Measurements from ENCODE around the gene HNRNPL. TPM values are rescaled to one million over a fixed set of nuclear protein-coding genes. Genes with fewer than 3 reads are reported as not detected.
"Not testable (repeated sequence)": the region's sequence is repeated elsewhere in the genome, so short reads cannot be mapped to it uniquely, and the experiment has no call there.

Gene HNRNPL
- total and polyA plus RNA-seq, 2 donors, result 184 to 193 TPM

DNA sequence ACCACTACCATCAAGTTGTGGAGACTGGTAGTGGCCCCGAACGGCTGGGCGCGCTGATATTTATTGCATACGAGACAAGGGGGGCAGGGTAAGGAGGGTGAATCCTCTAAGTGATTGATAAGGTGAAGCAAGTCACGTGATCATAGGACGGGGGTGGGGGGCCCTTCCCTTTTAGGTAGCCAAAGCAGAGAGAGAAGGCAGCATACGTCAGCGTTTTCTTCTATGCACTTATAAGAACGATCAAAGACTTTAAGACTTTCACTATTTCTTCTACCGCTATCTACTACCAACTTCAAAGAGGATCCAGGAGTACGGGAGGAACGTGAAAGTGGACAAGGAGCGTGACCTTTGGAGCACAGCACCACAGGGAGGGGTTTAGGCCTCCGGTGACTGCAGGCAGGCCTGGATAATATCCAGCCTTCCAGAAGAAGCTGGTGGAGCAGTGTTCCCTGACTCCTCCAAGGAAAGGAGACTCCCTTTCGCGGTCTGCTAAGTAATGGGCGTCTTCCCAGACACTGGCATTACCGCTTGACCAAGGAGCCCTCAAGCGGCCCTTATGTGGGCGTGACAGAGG is 9.9 kb upstream of the HNRNPL start:
- H3K4me1 ChIP-seq (ENCODE audit: insufficient read depth); H3K36me3 ChIP-seq (ENCODE audit: insufficient read depth); DNase-seq (ENCODE audit: extremely low spot score); H3K4me3 ChIP-seq (ENCODE audit: low read depth, low read length); H3K27ac ChIP-seq (ENCODE audit: low read depth): not testable (repeated sequence)
- 57% methylated on average over 21 of the region's 21 CpGs for WGBS

DNA sequence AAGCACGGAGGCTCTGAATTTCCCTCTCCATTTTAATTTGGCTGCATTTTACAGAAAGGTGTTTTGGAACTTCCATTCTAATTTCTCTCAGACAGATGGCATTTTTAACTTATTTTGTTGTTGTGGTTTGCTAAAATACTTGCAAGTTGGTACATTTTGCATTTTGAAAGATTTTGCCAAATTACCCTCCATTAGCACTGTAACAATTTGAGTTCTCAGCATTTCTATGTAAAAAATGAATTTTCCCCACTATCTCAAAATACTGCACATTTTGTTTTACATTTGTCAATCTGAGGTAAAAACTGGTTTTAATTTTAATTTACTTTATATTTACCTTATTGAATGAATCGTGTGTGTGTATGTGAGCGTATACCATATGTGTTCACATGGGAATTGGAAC is 7.0 kb upstream of the HNRNPL start:
- no peak for DNase-seq (ENCODE audit: extremely low spot score)
- no peak overlapping the region for H3K4me3 ChIP-seq (ENCODE audit: low read depth, low read length)
- H3K4me1 ChIP-seq (ENCODE audit: insufficient read depth), result no peaks in the 10 kb centered on the region
- H3K36me3 ChIP-seq (ENCODE audit: insufficient read depth), result no peaks in the 10 kb centered on the region
- 86% methylated on average over 3 of the region's 3 CpGs for WGBS
- no peak overlapping the region for H3K27ac ChIP-seq (ENCODE audit: low read depth)

DNA sequence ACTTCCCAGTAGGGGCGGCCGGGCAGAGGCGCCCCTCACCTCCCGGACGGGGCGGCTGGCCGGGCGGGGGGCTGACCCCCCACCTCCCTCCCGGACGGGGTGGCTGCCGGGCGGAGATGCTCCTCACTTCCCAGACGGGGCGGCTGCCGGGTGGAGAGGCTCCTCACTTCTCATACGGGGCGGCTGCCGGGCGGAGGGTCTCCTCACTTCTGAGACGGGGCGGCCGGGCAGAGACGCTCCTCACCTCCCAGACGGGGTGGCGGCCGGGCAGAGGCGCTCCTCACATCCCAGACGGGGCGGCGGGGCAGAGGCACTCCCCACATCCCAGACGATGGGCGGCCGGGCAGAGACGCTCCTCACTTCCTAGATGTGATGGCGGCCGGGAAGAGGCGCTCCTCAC is 6.0 kb upstream of the HNRNPL start:
- WGBS, result 78% methylated on average over 22 of the region's 37 CpGs
- not testable (repeated sequence) for H3K4me3 ChIP-seq (ENCODE audit: low read depth, low read length); H3K4me1 ChIP-seq (ENCODE audit: insufficient read depth); DNase-seq (ENCODE audit: extremely low spot score); H3K27ac ChIP-seq (ENCODE audit: low read depth); H3K36me3 ChIP-seq (ENCODE audit: insufficient read depth)

DNA sequence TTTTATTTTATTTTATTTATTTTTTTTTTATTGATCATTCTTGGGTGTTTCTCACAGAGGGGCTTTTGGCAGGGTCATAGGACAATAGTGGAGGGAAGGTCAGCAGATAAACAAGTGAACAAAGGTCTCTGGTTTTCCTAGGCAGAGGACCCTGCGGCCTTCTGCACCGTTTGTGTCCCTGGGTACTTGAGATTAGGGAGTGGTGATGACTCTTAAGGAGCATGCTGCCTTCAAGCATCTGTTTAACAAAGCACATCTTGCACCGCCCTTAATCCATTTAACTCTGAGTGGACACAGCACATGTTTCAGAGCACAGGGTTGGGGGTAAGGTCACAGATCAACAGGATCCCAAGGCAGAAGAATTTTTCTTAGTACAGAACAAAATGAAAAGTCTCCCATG is 5.2 kb upstream of the HNRNPL start:
- not testable (repeated sequence) for H3K27ac ChIP-seq (ENCODE audit: low read depth); DNase-seq (ENCODE audit: extremely low spot score); H3K4me3 ChIP-seq (ENCODE audit: low read depth, low read length); H3K36me3 ChIP-seq (ENCODE audit: insufficient read depth); H3K4me1 ChIP-seq (ENCODE audit: insufficient read depth)
- WGBS, result 73% methylated on average over 3 of the region's 3 CpGs

DNA sequence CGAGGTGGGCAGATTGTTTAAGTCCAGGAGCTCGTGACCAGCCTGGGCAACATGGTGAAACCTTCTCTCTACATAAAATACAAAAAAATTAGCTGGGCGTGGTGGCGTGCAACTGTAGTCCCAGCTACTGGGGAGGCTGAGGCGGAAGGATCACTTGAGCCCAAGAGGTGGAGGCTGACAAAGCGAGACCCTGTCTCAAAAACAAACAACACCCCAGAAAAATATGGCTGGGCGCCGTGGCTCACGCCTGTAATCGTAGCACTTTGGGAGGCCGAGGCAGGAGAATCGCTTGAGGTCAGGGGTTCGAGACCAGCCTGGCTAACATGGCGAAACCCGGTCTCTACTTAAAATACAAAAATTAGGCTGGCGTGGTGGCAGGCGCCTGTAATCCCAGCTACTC is 3.4 kb upstream of the HNRNPL start:
- no peak overlapping the region for H3K4me3 ChIP-seq (ENCODE audit: low read depth, low read length)
- 90% methylated on average over 17 of the region's 17 CpGs for WGBS
- no peaks in the 10 kb centered on the region for H3K4me1 ChIP-seq (ENCODE audit: insufficient read depth)
- no peak overlapping the region for H3K27ac ChIP-seq (ENCODE audit: low read depth)
- no peaks in the 10 kb centered on the region for H3K36me3 ChIP-seq (ENCODE audit: insufficient read depth)
- no peak for DNase-seq (ENCODE audit: extremely low spot score)

DNA sequence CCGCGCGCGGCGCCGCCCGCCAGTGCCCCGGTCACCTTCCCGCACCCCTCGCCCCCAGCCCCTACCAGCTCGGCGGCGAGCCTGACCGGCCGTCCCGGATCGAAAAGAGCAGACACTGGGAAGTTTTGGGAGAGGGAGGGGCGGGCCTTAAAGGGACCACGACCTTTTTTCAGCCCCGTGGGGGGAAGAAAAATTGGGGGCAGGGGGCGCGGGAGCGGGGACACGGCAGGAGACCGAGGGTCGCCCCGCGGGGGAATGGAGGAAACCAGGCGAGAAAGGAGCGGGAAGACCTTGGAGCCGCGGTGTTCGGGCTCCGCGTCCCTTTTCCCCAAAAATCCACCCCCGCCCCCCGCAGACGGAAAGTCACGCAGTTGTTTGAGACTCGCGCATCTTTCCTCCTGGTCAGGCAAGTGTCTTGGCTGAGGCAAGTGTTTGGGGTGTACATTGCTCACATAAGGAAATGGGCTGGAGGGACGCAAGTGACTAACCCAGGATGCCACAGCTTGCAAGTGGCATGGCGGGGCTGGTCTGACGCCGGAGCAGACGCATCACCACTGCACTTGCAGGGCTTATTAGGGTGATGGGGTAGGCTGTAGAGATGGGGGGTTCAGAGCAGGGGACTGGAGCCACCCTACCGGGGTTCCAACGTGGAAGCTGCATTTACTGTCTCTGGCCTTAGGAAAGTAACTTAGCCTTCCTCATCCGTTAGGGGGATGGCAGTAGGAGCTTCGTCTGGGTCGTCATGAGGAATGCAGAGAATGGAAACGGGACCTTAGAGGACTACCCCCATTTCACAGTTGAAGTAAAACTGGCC is 2.7 kb upstream of the HNRNPL start:
- no peak for DNase-seq (ENCODE audit: extremely low spot score)
- under 1% methylated on average over 52 of the region's 52 CpGs for WGBS
- peak overlapping the region; percentile 97 for H3K27ac ChIP-seq (ENCODE audit: low read depth)

DNA sequence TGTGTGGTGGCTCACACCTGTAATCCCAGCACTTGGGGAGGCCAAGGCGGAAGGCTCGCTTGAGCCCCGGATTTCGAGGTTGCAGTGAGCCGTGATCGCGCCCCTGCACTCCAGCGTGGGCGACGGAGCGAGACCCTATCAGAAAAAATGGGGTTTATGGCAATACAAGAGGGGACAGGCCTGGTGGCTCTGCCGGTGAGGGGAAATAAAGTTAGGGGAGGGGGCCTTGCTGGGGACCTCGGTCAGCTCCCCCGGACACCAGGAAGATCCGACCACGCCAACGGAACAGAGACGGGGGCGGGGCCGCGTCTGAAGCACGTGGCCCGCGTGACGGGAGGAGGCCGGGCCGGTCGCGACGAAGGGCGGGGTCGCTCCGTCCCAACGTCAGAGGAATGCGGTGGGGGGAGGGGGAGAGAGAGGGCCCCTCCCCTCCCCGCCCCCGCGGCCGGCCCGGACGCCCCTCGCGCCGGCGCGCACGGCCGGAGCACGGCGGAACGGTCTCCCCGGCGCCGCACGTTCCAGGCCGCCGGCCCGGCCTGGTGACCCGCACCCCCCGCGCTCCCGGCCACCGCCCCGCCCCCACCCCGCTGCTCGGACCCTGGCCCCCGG is 1.9 kb upstream of the HNRNPL start:
- DNase-seq (ENCODE audit: extremely low spot score), result peak; percentile 69
- WGBS, result under 1% methylated on average over 67 of the region's 67 CpGs
- H3K4me1 ChIP-seq (ENCODE audit: insufficient read depth), result no peaks in the 10 kb centered on the region
- H3K4me3 ChIP-seq (ENCODE audit: low read depth, low read length), result peak overlapping the region; percentile 86
- peaks cover 2% of the 10 kb centered on the region for H3K36me3 ChIP-seq (ENCODE audit: insufficient read depth)
- peak overlapping the region; percentile 97 for H3K27ac ChIP-seq (ENCODE audit: low read depth)

More for the DNA sequence above, 2.7 kb upstream of the HNRNPL start:
- no peaks in the 10 kb centered on the region for H3K36me3 ChIP-seq (ENCODE audit: insufficient read depth)
- peak overlapping the region; percentile 86 for H3K4me3 ChIP-seq (ENCODE audit: low read depth, low read length)
- H3K4me1 ChIP-seq (ENCODE audit: insufficient read depth), result no peaks in the 10 kb centered on the region

DNA sequence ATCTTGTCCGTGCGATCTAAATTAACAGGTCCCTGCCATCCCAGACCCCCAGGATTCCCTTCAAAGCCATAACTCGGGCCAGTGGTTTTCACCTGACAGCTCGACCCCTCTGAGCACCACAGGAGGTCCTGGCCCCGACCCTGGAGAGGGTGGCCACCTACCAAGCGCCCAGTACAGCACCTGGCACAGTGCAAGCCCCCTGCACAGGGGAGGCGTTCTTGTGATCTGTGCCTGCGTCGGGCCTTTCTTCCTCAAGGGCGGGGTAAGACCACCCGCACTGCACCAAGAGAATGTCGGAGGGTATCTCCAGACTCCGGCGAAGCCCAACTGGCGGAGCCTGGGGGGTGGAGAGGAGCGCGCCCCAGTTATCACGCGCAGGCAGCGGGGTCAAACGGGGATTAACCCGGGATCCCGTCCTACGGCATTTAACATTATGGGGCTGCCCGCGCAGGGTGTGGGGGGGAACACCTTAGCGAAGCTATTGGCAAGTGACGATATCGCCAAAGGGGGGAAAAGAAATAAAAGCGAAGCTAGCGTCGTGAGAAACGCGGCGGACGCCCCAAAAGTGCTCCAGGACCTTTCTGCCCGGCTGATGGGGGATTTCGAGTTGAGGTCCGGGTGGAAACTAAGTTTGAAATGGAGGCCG is 1.3 kb upstream of the HNRNPL start:
- no peak for DNase-seq (ENCODE audit: extremely low spot score)
- H3K4me3 ChIP-seq (ENCODE audit: low read depth, low read length), result peak overlapping the region; percentile 86
- no peaks in the 10 kb centered on the region for H3K4me1 ChIP-seq (ENCODE audit: insufficient read depth)
- H3K27ac ChIP-seq (ENCODE audit: low read depth), result peak overlapping the region; percentile 95
- peaks cover 4% of the 10 kb centered on the region for H3K36me3 ChIP-seq (ENCODE audit: insufficient read depth)
- 1% methylated on average over 40 of the region's 40 CpGs for WGBS

DNA sequence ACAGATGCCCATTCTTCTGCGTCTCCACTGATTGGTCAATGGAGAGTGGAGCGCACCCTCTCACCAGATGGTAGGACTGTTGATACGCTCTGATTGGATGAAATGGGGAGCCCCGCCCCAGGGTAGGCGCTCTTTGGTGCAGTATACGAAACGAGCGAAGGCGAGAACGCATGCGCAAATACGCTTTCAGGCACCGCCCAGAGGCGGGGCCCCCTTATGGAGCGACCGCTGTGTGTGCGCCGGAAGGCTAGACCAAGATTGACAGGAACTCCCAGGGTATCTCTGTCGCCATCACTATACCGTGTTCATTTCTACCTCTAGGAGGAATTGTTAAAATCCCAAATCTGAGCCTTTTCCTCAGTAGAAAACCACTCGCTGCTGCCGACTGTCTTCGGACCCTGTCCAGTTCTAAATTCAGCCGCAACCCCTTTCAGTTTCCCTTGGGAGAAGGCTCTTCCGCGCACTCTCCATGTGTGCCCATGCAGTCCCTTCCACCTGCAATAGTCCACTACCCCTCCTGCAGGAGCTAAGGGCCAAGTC is 720 bp upstream of the HNRNPL start:
- WGBS, result under 1% methylated on average over 26 of the region's 26 CpGs
- Histone ChIP-seq H3K4me3 (ENCODE audit: low read depth, low read length) (peak overlapping the region; percentile 86), H3K4me1 (ENCODE audit: insufficient read depth) (no peaks in the 10 kb centered on the region), H3K27ac (ENCODE audit: low read depth) (peak overlapping the region; percentile 95), H3K36me3 (ENCODE audit: insufficient read depth) (peaks cover 5% of the 10 kb centered on the region)
- no peak for DNase-seq (ENCODE audit: extremely low spot score)

DNA sequence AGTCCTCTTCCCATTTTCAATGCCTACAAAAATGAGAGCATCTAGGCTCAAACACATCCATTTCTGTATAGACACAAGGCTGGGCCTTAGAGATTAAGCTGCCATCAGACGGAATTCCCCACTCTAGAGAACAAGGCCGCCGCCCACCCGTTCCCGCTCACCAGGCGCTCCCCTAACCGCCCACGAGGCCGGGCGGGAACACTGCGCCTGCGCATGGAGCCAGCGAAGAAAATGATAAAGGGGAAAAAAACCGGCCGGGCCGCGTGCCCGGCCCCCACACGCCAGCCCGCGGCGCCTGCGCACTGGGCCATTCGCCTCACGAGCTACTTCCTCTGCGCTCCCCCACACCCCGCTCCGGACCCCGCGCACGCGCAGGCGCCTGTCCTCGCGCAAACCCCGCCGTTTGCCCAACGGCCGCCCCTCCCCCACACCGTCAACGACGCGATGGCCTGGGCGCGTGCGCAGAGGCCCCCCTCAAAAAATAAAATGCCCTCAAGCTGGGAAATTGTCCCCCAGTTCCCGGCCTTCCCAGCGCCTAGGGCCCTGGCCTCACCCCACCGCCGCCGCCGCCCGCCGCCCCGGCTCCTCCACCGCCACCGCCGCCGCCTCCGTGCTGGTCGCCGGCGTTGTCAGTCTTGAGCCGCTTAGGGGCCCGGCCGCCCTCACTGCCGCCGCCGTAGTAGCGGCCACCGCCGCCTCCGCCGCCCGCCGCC is 483 bp downstream of the HNRNPL start:
- DNase-seq (ENCODE audit: extremely low spot score), result peak; percentile 89
- Histone ChIP-seq H3K4me1 (ENCODE audit: insufficient read depth) (no peaks in the 10 kb centered on the region), H3K27ac (ENCODE audit: low read depth) (peak overlapping the region; percentile 99), H3K36me3 (ENCODE audit: insufficient read depth) (peaks cover 5% of the 10 kb centered on the region), H3K4me3 (ENCODE audit: low read depth, low read length) (peak overlapping the region; percentile 90)
- WGBS, result under 1% methylated on average over 76 of the region's 76 CpGs

DNA sequence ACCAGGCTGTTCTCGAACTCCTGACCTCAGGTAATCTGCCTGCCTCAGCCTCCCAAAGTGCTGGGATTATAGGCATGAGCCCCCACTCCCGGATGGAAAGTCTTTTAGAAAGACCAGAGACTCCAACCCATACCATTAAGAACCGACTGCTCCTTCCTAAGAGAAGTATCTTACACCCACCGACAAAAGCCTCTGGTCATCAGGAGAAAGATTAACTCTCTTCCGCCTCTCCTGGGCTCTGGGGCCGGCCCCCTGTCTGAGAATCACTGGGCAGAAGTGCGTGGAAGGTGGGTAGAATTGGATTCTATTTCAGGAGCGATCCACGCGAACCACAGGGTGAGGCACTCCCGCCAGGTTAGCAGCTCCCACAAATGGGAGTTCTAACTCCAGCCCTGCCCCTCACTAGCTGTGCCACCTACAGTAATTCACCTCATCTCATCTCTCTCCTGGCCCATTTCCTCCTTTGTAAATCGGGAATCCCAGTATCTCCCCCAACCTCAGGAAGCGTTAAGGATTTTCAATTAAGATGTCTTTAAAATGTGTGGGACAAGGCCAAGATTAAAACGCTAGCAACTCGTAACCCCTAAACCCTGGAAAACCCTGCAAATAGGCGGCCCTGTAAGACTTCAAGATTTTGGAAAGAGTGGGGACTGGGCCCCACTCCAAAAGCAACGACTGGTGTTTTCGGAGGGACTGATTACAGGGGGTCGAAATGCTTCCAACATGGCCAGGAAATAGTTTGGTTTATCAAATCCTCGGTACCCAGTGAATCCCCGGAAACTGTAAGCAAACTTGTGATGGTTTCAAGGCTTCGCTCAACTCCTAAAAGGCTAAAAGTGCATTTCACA is 1.3 kb downstream of the HNRNPL start:
- DNase-seq (ENCODE audit: extremely low spot score), result no peak
- whole genome bisulfite sequencing, result 18% methylated on average over 22 of the region's 22 CpGs
- H3K4me1 ChIP-seq (ENCODE audit: insufficient read depth), result no peaks in the 10 kb centered on the region
- peak overlapping the region; percentile 27 for H3K27ac ChIP-seq (ENCODE audit: low read depth)
- peak overlapping the region; percentile 90 for H3K4me3 ChIP-seq (ENCODE audit: low read depth, low read length)
- peaks cover 8% of the 10 kb centered on the region for H3K36me3 ChIP-seq (ENCODE audit: insufficient read depth)

DNA sequence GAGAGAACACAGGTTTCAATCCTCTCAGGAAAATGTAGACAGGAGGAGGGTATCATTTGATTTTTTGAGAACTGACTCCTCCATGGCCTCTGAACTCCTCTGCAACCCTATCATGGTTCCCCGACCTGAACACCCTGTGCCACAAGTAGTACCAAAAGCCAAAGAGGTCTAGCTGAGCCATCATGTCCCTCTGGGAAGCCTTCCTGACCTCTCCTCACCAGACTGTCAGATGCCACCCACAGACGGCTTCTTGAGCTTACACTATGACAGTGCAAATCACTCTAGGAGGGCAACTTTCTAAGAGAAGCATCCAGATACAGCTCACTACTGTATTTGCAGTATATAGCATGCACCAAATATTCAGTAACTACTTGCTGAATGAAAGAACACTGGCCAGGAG is 3.7 kb downstream of the HNRNPL start:
- Histone ChIP-seq H3K4me3 (ENCODE audit: low read depth, low read length) (no peak overlapping the region), H3K36me3 (ENCODE audit: insufficient read depth) (peaks cover 12% of the 10 kb centered on the region), H3K27ac (ENCODE audit: low read depth) (no peak overlapping the region), H3K4me1 (ENCODE audit: insufficient read depth) (no peaks in the 10 kb centered on the region)
- 68% methylated on average over 2 of the region's 2 CpGs for WGBS
- no peak for DNase-seq (ENCODE audit: extremely low spot score)

Data from urinary bladder (tissue), 4 donors.